Fibroblast of skin of right biceps (primary cell): ENCODE data around the gene ZNF701.
A peak's percentile ranks its signal among the peaks of the same experiment; 100 is the strongest.
"Not testable (repeated sequence)": the region's sequence is repeated elsewhere in the genome, so short reads cannot be mapped to it uniquely, and the experiment has no call there.

Experiments used
- DNase-seq: peaks from one replicate; pipeline ENCODE4 v3.0.0-alpha.2; 2013

The ZNF701 gene

DNA sequence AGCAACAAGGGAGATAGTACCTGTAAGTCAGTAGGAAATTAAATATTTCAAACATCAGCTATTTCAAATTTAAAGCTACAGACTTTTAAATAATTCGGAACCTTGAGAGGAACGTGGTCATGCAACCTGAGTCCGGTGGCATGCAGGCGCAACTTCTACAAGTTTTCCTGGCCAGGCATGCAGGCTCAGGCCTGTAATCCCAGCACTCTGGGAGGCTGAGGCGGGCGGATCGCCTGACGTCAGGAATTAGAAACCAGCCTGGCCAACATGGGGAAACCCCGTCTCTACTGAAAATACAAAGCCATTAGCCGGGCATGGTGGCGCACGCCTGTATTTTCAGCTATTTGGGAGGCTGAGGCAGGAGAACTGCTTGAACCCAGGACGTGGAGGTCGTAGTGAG is 2.2 kb upstream of the ZNF701 start:
- no peak for DNase-seq

DNA sequence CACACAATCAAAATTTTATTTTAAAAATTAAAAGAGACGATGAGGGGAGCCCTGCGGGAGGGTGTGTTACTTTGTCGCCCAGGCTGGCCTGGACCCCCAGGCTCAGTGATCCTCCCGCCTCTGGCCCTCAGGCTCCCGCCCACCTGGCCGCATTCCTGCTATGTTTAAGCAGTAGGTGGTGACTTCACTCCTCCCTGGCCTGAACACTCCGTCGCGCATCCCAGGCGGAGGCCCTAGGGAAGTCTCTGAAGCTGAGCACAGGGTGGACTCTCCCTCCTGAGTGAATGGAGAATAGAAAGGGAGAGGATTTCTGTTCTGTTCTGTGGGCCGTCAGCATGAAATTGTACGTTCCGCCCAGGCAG is 468 bp upstream of the ZNF701 start:
- not testable (repeated sequence) for DNase-seq

DNA sequence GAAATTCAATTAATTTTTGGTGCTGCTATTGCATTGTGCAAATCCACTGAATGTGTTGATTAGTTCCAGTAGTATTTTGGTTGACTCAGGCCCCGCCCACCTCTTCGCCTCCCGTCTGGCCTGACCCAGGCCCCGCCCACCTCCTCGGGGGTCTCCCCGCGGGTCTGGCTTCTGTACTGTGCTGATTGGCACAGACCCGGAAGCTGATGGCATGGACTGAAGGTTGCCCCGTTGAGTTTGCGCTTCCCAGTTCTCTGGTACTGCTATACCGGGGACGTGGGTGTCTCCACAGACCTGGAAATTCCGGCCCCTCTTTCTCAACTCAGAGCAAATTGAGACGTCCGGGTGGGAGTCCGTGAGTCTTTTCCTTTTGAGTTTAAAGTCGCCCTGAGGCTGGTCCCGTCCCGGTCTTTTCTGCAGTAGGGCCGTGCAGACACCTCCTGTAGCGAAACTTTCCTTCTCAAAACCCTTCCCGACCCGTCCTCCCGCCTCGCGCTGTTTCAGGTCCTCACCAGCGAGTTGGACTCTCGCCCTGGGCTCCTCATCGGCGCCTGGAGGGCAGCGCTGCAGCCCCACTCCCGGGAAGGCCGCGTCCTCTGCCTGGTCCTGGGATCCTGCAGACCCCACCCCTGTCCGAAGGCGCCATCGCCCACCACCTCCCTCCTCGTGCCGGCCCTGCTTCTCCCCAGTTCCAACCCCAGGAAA is 14.8 kb downstream of the ZNF701 start:
- DNase-seq: no peak

DNA sequence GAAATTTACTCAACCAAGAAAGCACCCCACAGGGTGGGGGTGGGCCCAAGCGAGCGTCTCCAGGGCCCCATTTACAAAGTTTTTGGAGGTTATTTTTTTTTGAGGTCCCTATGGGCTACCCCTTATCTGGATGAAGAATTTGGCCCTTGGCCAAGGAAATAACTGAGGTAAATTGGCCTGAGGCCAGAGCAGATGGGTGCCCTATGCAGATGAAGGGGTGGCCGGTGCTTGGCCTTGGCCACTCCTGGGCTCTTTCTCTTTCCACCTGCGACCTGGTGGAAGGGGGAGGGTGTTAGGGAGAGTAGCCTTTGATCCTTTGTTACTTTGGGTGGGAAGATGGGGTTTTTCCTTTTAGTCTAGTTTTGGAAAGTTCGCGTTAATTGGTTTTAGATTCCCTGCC is 15.5 kb downstream of the ZNF701 start:
- no peak for DNase-seq

DNA sequence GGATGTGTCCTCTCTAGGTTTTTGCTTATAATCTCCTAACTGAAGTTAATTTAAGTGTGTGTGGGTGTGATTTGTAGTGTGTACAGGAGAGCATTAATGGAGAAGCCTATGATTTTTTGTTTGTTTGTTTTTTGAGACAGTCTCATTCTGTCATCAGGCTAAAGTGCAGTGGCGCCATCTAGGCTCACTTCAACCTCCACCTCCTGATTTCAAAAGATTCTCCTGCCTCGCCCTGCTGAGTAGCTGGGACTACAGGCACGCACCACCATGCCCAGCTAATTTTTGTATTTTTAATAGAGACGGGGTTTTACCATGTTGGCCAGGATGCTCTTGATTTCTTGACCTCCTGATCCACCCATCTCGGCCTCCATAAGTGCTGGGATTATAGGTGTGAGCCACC is 20.6 kb downstream of the ZNF701 start:
- no peak for DNase-seq

DNA sequence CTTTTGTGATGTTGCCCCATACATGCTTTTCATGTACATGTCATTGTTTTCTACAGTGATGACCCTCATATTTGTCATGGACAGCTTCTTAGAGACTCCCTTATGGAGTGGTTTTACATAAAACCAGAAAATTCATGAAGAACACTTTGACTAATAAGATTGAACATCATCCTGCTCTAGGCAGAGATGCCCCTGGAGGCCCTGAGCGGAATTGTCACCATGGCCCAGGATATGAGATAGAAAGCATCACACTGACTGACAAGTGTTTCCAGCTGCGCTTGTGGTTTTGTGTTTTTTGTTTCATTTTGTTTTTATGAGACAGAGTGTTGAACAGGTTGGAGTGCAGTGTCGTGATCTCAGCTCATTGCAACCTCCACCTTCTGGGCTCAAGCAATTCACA is 22.2 kb downstream of the ZNF701 start:
- DNase-seq: no peak

DNA sequence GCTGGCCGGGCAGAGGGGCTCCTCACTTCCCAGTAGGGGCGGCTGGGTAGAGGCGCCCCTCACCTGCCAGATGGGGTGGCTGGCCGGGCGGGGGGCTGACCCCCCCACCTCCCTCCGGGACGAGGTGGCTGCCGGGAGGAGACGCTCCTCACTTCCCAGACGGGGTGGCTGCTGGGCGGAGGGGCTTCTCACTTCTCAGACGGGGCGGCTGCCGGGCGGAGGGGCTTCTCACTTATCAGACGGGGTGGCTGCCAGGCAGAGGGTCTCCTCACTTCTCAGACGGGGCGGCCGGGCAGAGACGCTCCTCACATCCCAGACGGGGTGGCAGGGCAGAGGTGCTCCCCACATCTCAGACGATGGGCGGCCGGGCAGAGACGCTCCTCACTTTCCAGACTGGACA is 23.4 kb downstream of the ZNF701 start:
- DNase-seq: not testable (repeated sequence)

DNA sequence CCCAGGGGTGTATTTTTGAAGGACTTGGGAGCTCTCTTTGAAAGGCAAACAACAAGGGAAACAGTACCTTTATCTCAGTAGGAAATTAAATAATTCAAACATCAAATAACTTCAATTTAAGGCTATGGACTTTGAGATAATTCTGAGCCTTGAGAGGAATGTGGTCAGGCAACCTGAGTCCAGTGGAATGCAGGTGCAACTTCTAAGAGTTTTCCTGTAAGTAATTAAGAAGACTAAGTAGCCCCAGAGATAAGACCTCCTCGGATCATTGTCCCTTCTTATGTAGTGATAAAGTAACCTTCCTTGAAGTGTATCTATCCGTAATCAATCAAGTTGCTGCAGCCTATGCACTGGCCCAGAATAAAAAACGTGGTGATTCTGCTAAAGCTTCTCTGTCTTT is 29.2 kb downstream of the ZNF701 start:
- DNase-seq: no peak

DNA sequence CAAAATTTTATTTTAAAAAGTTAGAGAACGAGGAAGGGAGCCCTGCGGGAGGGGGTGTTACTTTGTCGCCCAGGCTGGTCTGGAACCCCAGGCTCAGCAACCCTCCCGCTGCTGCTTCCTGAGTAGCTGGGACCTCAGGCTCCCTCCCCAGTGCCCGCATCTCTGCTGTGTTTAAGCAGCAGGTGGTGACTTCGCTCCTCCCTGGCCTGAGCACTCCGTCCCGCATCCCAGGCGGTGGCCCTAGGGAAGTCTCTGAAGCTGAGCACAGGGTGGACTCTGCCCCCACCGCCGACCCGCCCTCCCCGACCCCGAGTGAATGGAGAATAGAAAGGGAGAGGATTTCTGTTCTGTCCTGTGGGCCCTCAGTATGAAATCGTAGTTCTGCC is 30.5 kb downstream of the ZNF701 start:
- DNase-seq: no peak

DNA sequence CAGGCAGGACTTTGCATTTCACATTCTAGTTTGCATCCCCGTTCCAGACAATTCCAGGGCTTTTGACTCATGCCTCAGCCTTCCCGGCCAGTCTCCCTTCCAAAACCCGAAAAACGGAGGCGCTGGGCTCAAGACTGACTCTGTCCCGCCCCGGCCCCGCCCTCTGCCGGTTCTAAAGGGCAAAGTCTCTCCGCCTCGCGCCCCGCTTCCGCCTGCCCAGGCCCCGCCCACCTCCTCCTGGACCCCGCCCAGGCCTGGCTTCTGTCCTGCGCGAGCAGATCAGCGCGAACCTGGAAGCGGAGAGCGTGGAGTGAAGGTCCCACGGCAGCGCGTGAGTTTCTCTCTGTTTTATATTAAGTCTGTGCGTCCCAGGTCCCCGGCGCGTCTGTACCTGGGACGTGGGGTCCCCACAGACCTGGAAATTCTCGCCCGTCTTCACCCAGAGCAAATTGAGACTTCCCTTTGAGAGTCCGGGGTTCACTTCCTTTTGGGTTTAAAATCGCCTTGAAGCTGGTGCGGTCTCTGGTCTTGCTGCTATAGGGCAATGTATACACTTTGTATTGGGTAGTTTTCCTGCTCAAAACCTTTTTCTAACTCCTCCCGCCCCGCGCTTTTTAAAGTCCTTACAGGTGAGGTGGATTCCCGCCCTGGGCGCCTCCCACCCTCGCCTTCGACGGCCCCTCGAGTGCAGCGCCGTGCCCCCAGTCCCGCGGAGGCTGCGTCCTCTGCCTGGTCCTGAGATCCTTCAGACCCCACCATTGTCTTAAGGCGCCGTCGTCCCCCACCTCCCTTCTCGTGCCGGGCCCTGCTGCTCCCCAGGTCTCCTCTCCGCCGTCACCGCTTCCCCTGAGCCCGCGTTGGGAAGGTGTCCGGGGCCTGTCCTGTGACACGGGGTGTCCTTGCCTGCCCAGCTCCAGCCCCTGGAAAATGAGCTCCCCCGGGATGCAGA is 31.2 kb downstream of the ZNF701 start:
- peak; percentile 91 for DNase-seq

DNA sequence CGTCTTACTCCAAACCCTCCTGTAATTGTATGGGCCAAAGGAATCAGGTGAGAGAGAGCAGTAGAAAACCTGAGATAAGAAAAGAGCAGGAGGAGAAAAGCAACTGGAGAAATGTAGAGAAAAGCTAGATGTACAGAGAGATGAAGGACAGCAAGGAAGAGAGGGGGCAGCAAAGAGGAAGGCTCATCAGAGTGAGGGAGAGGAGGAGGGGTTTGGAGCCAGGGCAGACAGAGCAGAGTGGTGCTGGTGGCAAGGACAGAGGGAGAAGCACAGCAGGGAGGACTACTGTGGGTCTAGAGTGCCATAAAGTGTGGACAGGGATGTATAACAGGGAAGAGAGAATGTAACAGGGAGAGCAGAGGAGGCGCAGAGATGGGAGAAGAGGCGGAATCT is 31.9 kb downstream of the ZNF701 start:
- DNase-seq: peak; percentile 6

DNA sequence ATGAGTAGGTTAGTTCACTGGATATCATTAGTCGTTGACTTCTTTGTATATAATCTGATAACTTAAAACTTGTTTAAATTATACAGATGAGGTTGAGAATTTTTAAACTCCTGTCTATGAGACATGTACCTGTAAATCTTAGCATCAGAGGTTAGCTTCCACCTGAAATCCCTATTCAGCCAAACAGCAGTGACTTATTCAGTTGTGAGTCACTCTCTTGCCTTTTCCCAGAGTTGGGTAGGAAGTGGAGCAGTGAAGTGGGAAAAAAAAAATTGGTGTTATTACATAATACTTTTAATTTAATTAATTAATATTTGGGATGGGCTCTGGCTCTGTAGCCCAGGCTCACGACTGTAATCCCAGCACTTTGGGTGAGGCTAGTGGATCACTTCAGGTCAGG is 32.9 kb downstream of the ZNF701 start:
- no peak for DNase-seq

DNA sequence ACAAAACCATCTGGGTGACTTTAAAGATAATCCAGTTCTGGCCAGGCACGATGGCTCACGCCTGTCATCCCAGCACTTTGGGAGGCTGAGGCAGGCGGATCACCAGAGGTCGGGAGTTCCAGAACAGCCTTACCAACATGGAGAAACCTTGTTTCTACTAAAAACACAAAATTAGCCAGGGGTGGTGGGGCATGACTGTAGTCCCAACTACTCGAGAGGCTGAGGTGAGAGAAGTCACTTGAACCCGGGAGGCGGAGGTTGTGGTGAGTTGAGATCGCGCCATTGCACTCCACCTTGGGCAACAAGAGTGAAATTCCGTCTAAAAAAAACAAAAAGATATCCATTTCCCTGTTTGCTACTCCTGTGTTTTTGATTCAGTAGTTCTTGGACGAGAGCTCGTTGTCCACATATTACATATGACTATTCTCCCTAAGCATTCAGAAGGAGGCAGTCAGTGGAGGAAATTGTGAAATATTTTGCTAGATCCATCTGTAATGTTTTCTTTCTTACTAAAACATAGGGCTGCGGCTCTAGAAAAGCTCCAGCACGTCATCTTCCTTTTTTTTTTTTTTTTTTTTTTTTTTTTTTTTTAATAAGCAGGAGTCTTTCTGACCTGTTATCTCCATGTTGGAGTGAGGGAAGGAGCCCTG is 33.6 kb downstream of the ZNF701 start:
- DNase-seq: peak; percentile 6

DNA sequence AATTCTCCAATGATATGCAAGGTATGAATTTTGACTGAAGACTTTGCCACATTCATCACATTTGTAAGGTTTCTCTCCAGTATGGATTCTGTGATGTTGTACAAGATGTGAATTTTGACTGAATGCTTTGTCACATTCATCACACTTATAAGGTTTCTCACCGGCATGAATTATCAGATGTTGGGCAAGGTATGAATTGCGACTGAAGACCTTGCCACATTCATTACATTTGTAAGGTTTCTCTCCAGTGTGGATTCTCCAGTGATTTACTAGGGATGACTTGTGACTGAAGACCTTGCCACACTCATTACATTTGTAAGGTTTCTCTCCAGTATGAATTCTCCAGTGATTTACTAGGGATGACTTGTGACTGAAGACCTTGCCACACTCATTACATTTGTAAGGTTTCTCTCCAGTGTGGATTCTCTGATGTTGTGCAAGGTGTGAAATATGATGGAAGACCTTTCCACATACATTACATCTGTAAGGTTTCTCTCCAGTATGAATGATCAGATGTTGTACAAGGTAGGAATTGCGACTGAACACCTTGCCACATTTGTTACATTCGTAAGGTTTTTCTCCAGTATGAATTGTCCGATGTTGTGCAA is 43.3 kb downstream of the ZNF701 start:
- DNase-seq: no peak

DNA sequence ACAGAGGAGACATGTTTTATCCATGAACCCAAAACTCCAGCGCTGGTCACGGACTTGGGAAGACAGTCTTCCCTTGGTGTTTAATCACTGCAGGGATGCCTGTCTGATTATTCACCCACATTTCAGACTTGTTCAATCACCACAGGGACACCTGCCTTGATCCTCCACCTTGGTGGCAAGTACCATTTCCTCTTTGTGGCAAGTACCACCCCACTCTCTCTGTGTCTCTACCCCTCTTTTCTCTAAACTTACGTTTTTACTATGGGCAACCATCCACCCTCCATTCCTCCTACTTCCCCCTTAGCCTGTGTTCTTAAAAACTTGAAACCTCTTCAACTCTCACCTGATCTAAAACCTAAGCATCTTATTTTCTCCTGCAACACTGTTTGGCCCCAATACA is 51.3 kb downstream of the ZNF701 start:
- no peak for DNase-seq

DNA sequence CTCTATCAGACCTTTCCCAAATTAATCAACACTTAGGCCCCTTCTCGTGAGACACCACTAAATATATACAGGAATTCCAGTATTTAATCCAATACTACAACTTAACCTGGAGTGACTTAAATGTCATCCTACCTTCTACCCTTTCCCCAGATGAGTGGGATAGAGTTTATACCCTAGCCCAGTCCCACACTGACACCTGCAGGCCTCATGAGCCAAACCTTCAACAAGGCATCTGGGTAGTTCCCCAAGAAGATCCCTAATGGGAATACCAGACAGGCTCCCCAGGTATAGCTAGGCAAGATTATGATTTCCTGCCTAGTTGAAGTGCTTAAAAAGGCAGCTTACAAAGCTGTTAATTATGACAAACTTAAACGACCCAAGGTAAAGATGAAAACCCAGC is 52.2 kb downstream of the ZNF701 start:
- DNase-seq: no peak

DNA sequence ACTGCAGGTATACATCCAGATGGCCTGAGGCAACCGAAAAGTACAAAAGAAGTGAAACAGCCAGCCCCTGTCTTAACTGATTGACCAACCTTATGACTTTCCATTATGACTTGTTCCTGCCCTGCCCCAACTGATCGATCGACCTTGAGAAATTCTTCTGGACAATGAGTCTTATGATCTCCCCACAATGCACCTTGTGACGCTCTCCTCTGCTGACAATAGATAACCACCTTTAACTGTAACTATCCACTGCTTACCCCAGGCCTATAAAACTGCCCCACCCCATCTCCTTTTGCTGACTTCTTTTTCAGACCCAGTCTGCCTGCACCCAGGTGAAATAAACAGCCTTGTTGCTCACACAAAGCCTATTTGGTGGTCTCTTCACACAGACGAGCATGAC is 56.8 kb downstream of the ZNF701 start:
- DNase-seq: no peak

DNA sequence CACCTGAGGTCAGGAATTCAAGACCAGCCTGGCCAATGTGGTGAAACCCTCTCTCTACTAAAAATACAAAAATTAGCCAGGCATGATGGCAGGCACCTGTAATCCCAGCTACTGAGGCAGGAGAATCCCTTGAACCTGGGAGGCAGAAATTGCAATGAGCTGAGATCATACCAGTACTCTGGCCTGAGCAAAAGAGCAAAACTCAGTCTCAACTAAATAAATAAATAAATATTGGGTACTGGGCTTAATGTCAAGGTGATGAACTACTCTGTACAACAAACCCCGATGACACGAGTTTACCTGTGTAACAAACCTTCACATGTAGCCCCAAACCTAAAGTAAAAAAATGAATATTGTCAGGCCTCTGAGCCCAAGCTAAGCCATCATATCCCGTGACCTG is 57.4 kb downstream of the ZNF701 start:
- not testable (repeated sequence) for DNase-seq

DNA sequence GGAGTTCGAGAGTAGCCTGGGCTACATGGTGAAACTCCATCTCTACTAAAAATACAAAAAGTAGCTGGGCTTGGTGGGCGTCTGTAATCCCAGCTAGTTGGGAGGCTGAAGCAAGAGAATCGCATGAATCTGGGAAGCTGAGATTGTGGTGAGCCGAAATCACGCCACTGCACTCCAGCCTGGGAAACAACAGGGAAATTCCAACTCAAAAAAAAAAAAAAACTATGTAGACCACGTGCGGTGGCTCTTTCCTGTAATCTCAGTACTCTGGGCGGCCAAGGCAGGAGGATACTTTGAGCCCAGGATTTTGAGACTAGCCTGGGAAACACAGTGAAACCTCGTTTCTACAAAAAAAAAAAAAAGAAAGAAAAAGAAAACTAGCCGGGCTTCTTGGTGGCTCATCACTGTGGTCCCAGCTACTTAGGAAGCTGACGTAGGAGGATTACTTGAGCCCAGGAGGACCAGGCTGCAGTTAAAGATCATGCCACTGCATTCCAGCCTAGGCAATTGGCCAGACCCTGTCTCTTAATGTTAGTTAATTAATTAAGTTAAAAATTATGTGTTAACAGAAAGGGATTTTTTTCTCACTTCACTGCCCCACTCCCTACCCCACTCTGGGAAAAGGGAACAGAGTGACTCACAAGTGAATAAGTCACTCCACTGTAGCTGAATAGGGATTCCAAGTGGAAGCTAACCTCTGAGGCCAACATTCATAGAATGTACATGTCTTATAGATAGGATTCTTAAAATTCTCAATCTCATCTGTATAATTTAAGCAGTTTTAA is 65.9 kb downstream of the ZNF701 start:
- no peak for DNase-seq
